ENCODE results near the gene ST6GAL1.

DNA sequence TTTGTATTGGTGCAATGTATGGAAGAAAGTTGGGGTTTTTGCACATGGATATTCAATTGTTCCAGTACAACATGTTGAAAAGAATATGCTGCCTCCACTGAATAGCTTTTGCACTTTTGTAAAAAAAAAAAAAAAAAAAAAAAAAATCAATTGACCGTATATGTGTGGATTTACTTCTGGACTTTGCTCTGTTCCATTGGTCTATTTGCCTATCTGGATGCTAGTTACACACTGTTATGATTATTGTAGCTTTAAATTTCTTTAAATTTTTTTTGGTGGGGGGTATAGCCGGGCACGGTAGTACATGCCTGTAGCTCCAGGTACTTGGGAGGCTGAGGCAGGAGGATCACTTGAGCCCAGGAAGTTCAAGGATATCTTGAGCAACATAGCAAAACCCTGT is 156.5 kb downstream of the ST6GAL1 start:
- TF ChIP-seq, protein P1, sequence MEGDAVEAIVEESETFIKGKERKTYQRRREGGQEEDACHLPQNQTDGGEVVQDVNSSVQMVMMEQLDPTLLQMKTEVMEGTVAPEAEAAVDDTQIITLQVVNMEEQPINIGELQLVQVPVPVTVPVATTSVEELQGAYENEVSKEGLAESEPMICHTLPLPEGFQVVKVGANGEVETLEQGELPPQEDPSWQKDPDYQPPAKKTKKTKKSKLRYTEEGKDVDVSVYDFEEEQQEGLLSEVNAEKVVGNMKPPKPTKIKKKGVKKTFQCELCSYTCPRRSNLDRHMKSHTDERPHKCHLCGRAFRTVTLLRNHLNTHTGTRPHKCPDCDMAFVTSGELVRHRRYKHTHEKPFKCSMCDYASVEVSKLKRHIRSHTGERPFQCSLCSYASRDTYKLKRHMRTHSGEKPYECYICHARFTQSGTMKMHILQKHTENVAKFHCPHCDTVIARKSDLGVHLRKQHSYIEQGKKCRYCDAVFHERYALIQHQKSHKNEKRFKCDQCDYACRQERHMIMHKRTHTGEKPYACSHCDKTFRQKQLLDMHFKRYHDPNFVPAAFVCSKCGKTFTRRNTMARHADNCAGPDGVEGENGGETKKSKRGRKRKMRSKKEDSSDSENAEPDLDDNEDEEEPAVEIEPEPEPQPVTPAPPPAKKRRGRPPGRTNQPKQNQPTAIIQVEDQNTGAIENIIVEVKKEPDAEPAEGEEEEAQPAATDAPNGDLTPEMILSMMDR (IDR thresholded peaks at IDR 0.05), result no peak
- TF ChIP-seq, protein P2, sequence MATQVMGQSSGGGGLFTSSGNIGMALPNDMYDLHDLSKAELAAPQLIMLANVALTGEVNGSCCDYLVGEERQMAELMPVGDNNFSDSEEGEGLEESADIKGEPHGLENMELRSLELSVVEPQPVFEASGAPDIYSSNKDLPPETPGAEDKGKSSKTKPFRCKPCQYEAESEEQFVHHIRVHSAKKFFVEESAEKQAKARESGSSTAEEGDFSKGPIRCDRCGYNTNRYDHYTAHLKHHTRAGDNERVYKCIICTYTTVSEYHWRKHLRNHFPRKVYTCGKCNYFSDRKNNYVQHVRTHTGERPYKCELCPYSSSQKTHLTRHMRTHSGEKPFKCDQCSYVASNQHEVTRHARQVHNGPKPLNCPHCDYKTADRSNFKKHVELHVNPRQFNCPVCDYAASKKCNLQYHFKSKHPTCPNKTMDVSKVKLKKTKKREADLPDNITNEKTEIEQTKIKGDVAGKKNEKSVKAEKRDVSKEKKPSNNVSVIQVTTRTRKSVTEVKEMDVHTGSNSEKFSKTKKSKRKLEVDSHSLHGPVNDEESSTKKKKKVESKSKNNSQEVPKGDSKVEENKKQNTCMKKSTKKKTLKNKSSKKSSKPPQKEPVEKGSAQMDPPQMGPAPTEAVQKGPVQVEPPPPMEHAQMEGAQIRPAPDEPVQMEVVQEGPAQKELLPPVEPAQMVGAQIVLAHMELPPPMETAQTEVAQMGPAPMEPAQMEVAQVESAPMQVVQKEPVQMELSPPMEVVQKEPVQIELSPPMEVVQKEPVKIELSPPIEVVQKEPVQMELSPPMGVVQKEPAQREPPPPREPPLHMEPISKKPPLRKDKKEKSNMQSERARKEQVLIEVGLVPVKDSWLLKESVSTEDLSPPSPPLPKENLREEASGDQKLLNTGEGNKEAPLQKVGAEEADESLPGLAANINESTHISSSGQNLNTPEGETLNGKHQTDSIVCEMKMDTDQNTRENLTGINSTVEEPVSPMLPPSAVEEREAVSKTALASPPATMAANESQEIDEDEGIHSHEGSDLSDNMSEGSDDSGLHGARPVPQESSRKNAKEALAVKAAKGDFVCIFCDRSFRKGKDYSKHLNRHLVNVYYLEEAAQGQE (IDR thresholded peaks at IDR 0.05; ENCODE audit: low read depth, low read length), result no peak

Measured in SK-N-SH (cell line).